GM23338 (cell line): ENCODE data around the gene FBXW2. TPM values are rescaled to one million over a fixed set of nuclear protein-coding genes. Genes with fewer than 3 reads are reported as not detected.

Experiments
- ATAC-seq: fragments of 200-7000 bp; cut with Tn5 transposase; 3 replicates; pipeline ENCODE4 v1.9.1; 2020
- DNase-seq: peaks from one replicate; pipeline ENCODE4 v3.0.0-alpha.2; 2015; ENCODE audit warnings: low spot score
- H2AFZ ChIP-seq: fragments of 200-600 bp; sonication (generic); 2 replicates; pipeline ENCODE4 v1.8.0; 2016; ENCODE audit warnings: antibody characterized with exemption, mild to moderate bottlenecking, moderate library complexity
- H3F3A ChIP-seq: fragments of 200-600 bp; sonication (generic); replicated peaks from 2 replicates; pipeline ENCODE4 v1.8.0; 2017; ENCODE audit warnings: antibody characterized with exemption, mixed run types, low read depth
- H3K27ac ChIP-seq: fragments of 200-600 bp; sonication (generic); 2 replicates; pipeline ENCODE4 v1.6.1; 2016; ENCODE audit warnings: low read depth
- H3K27me3 ChIP-seq: fragments of 200-600 bp; sonication (generic); 2 replicates; pipeline ENCODE4 v1.8.0; 2016; ENCODE audit warnings: mild to moderate bottlenecking, mixed run types, moderate library complexity; ENCODE audit not compliant: insufficient read depth
- H3K36me3 ChIP-seq: fragments of 200-600 bp; sonication (generic); 2 replicates; pipeline ENCODE4 v1.8.0; 2016; ENCODE audit warnings: mild to moderate bottlenecking; ENCODE audit not compliant: insufficient read depth
- H3K4me1 ChIP-seq: fragments of 200-600 bp; sonication (generic); 2 replicates; pipeline ENCODE4 v1.8.0; 2016; ENCODE audit warnings: mild to moderate bottlenecking, moderate library complexity; ENCODE audit not compliant: insufficient read depth
- H3K4me2 ChIP-seq: fragments of 200-600 bp; sonication (generic); 2 replicates; pipeline ENCODE4 v1.7.1; 2017; ENCODE audit warnings: mixed run types
- H3K4me3 ChIP-seq: fragments of 200-600 bp; sonication (generic); 2 replicates; pipeline ENCODE4 v1.6.1; 2016; ENCODE audit warnings: mixed run types
- H3K79me2 ChIP-seq: fragments of 200-600 bp; sonication (generic); replicated peaks from 2 replicates; pipeline ENCODE4 v1.8.0; 2017; ENCODE audit warnings: mild to moderate bottlenecking; ENCODE audit not compliant: insufficient read depth
- H3K9me2 ChIP-seq: fragments of 200-600 bp; sonication (generic); 2 replicates; pipeline ENCODE4 v1.8.0; 2017; ENCODE audit not compliant: insufficient read depth
- H4K20me1 ChIP-seq: fragments of 200-600 bp; sonication (generic); replicated peaks from 2 replicates; pipeline ENCODE4 v1.8.0; 2017; ENCODE audit warnings: mild to moderate bottlenecking; ENCODE audit not compliant: insufficient read depth
- H3K27ac Mint-ChIP-seq: 2 replicates; pipeline ENCODE4 v1.8.0; 2020; ENCODE audit warnings: inconsistent platforms, mild to moderate bottlenecking, moderate library complexity, mixed read lengths
- H3K27me3 Mint-ChIP-seq: 3 replicates; pipeline ENCODE4 v1.8.0; 2022; ENCODE audit warnings: low read depth, mild to moderate bottlenecking, moderate library complexity, mixed read lengths, inconsistent platforms; ENCODE audit not compliant: insufficient read depth, poor library complexity
- H3K36me3 Mint-ChIP-seq: 3 replicates; pipeline ENCODE4 v1.8.0; 2021; ENCODE audit warnings: low read depth, mild to moderate bottlenecking, inconsistent platforms, moderate library complexity, mixed read lengths
- H3K4me1 Mint-ChIP-seq: 3 replicates; pipeline ENCODE4 v1.8.0; 2020; ENCODE audit warnings: mild to moderate bottlenecking, inconsistent platforms, mixed read lengths
- H3K4me3 Mint-ChIP-seq: 3 replicates; pipeline ENCODE4 v1.8.0; 2021; ENCODE audit warnings: moderate library complexity, mild to moderate bottlenecking, inconsistent platforms, mixed read lengths
- H3K9me3 Mint-ChIP-seq: 3 replicates; pipeline ENCODE4 v1.8.0; 2020; ENCODE audit warnings: moderate library complexity, mild to moderate bottlenecking, inconsistent platforms, mixed read lengths
- EZH2 ChIP-seq: fragments of 200-600 bp; sonication (generic); IDR thresholded peaks from one replicate; pipeline ENCODE4 v1.8.0; 2017; ENCODE audit warnings: antibody characterized with exemption, mild to moderate bottlenecking, low read depth; ENCODE audit not compliant: unreplicated experiment
- JUNB ChIP-seq: IDR thresholded peaks from one replicate; pipeline ENCODE4 v1.6.1; 2016; ENCODE audit warnings: antibody characterized with exemption; ENCODE audit not compliant: unreplicated experiment
- ZNF114 ChIP-seq: fragments of 250-450 bp; sonication (Bioruptor Pico); IDR thresholded peaks from 2 replicates; pipeline ENCODE4 v1.5.0; 2020; ENCODE audit warnings: mild to moderate bottlenecking, moderate library complexity
- ZNF331 ChIP-seq: fragments of 250-450 bp; sonication (Bioruptor Pico); IDR thresholded peaks from 2 replicates; pipeline ENCODE4 v1.5.0; 2020; ENCODE audit warnings: low read depth, mild to moderate bottlenecking, moderate library complexity
- polyA plus RNA-seq: library from polyadenylated mRNA; unstranded; fragments of >200 nt; fragmentation: Nextera tagmentation; extraction: Ambion mirVana; gene quantifications from 2 replicates; pipeline ENCODE4 v1.2.1, GENCODE V29; 2016
- total RNA-seq: library from RNA; depleted of rRNA; stranded (reverse); fragments of >200 nt; shearing (Covaris generic); gene quantifications from 2 replicates; pipeline ENCODE4 v1.2.3, GENCODE V29; 2014; rRNA removed

The FBXW2 gene
- total and polyA plus RNA-seq, 2 experiments from 2014 or later = 10.0 to 55.2 TPM

GRCh38 chr9:120707170-120707569 is 86.0 kb downstream of the FBXW2 start:
- Mint-ChIP-seq H3K4me1 (no peaks in the 10 kb centered on the region), H3K27me3 (peaks cover 5% of the 10 kb centered on the region), H3K4me3 (no peak overlapping the region), H3K36me3 (no peaks in the 10 kb centered on the region), H3K27ac (no peak overlapping the region), H3K9me3 (no peaks in the 10 kb centered on the region)
- H3K27ac ChIP-seq = no peak overlapping the region
- H3K4me1 ChIP-seq = no peaks in the 10 kb centered on the region
- H3K79me2 ChIP-seq = 0 out of 2 replicates have a peak, but pooled peaks cover 5% of the 10 kb centered on the region
- no peaks in the 10 kb centered on the region for H3K9me2 ChIP-seq
- no peak overlapping the region for H2AFZ ChIP-seq
- H3K27me3 ChIP-seq = peaks cover 8% of the 10 kb centered on the region
- no peak overlapping the region for H3K4me2 ChIP-seq
- peaks cover 3% of the 10 kb centered on the region; the same call in 1 of the 2 replicates for H4K20me1 ChIP-seq
- no peaks in the 10 kb centered on the region for H3F3A ChIP-seq
- H3K36me3 ChIP-seq = no peaks in the 10 kb centered on the region
- no peak overlapping the region for H3K4me3 ChIP-seq
- TF ChIP-seq JUNB (no peak), ZNF331 (no peak), ZNF114 (CRISPR knock-in tag) (no peak), EZH2 (no peak)
- ATAC-seq (no peak), DNase-seq (no peak)

Other genes with a start within 250 kb of the FBXW2 start
- 65.7 and 74.1 TPM in 2 replicates for gene CDK5RAP2, start 213.2 kb downstream of the FBXW2 start, total RNA-seq
- gene CDK5RAP2, start 213.2 kb downstream of the FBXW2 start, polyA plus RNA-seq = 46.1 and 50.7 TPM in 2 replicates
- gene MEGF9, start 78.9 kb downstream of the FBXW2 start, total RNA-seq = 1.4 and 1.6 TPM in 2 replicates
- 0.87 and 0.90 TPM in 2 replicates for gene MEGF9, start 78.9 kb downstream of the FBXW2 start, polyA plus RNA-seq
- 40.5 and 49.4 TPM in 2 replicates for gene PSMD5, start 49.5 kb upstream of the FBXW2 start, total RNA-seq
- gene PSMD5, start 49.5 kb upstream of the FBXW2 start, polyA plus RNA-seq = 21.9 and 23.9 TPM in 2 replicates
- gene PHF19, start 83.8 kb upstream of the FBXW2 start, total RNA-seq = 31.0 and 33.7 TPM in 2 replicates
- gene PHF19, start 83.8 kb upstream of the FBXW2 start, polyA plus RNA-seq = 13.1 and 16.8 TPM in 2 replicates
- 1.0 and 1.4 TPM in 2 replicates for gene TRAF1, start 133.4 kb upstream of the FBXW2 start, total RNA-seq
- 0.39 and 0.63 TPM in 2 replicates for gene TRAF1, start 133.4 kb upstream of the FBXW2 start, polyA plus RNA-seq